Cardiac septum (tissue), 1 donor: Measurements from ENCODE around the gene EDC3. TPM values are rescaled to one million over a fixed set of nuclear protein-coding genes. Genes with fewer than 3 reads are reported as not detected.
"Not testable (repeated sequence)": the region's sequence is repeated elsewhere in the genome, so short reads cannot be mapped to it uniquely, and the experiment has no call there.

Experiments
- DNase-seq: peaks from one replicate; pipeline ENCODE4 v3.0.0-alpha.2; 2020; ENCODE audit warnings: low spot score
- intact Hi-C: fragments of 100-400 bp; cut with DNase I; formaldehyde crosslinking; loops from one replicate; pipeline ENCODE4 v1.14.0; 2022
- total RNA-seq: library from RNA; stranded (reverse); fragmentation: NEBNext Ultra II Directional; extraction: Animal tissue kit (Norgen Biotek cat#: 25700); gene quantifications from one replicate; pipeline ENCODE4 v1.2.1, GENCODE V29; 2021
- donor health status: DM: no; HTN: no; CAD: no.

Gene EDC3
- total RNA-seq, 1 donor from 2014 or later = 17.8 TPM

DNA sequence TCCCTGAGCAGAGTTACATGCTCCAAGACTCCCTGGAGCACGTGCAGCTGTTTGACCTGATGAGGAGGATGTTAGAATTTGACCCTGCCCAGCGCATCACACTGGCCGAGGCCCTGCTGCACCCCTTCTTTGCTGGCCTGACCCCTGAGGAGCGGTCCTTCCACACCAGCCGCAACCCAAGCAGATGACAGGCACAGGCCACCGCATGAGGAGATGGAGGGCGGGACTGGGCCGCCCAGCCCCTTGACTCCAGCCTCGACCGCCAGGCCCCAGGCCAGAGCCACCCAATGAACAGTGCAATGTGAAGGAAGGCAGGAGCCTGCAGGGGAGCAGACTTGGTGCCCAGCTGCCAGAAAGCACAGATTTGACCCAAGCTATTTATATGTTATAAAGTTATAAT, 66.1 kb downstream of the EDC3 start:
- DNase-seq = not testable (repeated sequence)
- intact Hi-C loops = loop anchor here (2.0 kb wide), 1 partner anchor 255 kb away; no protein-coding TSS in a partner anchor

- DNase-seq = no peak
- intact Hi-C loops = no loop called here
Measured at GRCh38 chr15:74628949-74629348, 66.9 kb downstream of the EDC3 start.

DNA sequence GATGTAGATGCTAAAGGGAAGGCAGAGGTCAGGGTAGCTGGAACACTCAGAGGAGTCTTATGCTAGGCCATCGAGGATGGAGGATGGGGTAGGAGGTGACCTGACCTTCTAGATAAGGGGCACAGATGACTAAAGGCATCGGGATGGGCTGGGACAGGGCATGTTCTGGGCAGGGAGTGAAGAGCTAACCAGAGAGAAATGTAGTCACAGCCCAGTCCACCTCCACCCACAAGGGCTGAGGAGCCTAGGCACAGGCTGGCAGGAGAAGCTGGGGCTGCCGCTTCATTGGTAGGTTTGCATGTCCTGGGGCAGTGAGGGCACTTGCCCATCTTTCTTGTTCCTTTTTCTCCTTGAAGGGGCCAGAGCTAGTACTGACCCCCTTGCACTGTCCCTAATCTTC, 67.6 kb downstream of the EDC3 start:
- DNase-seq = no peak

GRCh38 chr15:74627766-74628165, 68.1 kb downstream of the EDC3 start:
- intact Hi-C loops = no loop called here
- DNase-seq = no peak

More for the DNA sequence above, 67.6 kb downstream of the EDC3 start:
- intact Hi-C loops = no loop called here

GRCh38 chr15:74626752-74627692, 68.8 kb downstream of the EDC3 start:
- intact Hi-C loops = no loop called here
- no peak for DNase-seq

DNA sequence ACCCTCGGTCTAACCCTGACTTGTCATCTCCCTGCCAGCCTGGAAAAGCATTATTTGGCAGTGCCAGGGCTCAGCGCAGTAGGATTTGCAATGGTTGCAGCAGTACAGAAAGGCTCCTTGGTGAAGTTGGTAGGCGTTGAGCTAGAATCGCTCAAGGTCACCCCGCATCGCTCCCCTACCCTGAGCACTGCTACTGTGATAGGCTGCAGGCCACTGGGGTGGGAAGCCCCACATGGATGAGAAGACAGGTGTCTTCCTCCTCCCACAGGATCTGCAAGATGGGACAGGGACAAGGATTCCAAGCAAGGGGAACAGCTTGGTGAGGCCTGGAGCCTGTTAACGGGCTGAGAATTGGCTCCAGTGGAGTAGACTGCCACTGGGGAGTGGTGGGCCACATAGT, 69.5 kb downstream of the EDC3 start:
- no peak for DNase-seq
- intact Hi-C loops = no loop called here

DNA sequence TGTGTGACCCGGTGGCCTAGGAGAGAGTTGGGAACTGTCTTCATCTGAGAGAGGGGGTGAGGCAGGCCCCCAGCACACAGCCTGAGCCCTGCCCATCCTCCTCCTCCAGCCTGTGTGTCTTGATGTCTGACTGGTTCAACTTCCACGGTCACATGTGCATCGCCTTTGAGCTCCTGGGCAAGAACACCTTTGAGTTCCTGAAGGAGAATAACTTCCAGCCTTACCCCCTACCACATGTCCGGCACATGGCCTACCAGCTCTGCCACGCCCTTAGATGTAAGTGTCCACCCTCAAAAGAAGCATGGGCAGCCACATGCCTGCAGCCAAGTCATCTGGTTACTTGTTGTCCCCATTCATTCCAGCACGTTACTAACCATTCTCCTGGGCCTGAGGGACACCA, 70.1 kb downstream of the EDC3 start:
- intact Hi-C loops = no loop called here

DNA sequence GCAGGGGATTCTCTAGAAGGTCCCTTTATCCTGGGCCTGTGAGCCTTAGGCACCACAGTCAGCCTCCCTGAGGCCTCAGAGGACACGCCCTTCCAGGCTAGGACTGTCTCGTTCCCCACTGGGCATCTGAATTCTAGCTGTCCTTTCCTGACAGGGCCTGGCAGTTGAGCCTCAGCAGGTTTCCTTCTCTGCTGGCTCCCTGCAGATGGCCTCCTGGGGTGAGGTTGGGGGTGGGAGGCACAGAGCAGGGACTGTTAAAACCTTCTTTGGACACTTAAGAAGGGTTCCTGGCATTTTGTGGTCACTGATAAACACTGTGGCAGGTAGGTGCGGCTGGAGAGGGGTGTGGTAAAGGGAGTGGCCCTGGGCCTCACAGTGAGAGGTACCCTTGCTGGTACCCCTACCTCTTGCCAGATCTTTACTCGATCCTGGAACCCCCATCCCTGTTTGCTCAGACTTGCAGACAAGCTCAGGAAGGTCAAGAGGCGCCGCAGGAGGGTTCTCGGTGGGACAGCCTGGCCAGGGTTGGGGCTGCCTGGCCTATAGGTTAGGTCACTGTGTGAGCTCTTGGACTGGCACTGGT, 71.7 kb downstream of the EDC3 start:
- intact Hi-C loops = no loop called here
- DNase-seq = no peak

More for the DNA sequence above, 70.1 kb downstream of the EDC3 start:
- DNase-seq = no peak

- intact Hi-C loops = no loop called here
Measured at GRCh38 chr15:74622758-74623157, 73.1 kb downstream of the EDC3 start.

GRCh38 chr15:74621936-74622335, 73.9 kb downstream of the EDC3 start:
- intact Hi-C loops = no loop called here
- DNase-seq = no peak

More at GRCh38 chr15:74622758-74623157, 73.1 kb downstream of the EDC3 start:
- no peak for DNase-seq

DNA sequence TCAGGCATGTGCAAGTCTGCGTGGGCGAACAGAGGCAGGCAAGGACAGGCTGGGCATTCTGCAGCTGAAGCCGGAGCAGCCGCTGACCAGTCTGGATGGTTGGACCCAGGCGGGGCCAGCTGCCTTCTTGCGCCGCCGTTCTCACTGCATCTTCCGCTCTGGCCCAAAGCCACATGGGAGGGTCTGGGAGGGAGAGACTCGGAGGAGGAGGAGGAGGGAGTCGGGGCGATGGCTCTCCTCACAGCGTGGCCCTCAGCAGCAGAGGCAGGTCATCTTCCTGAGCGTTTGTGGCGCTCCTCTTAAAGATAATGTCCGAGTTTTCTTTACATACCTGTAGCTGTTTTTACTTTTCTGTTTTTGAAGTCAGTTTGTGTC, 74.3 kb downstream of the EDC3 start:
- DNase-seq = no peak
- intact Hi-C loops = no loop called here

- intact Hi-C loops = no loop called here
- DNase-seq = no peak
Measured at GRCh38 chr15:74620636-74621545, 74.9 kb downstream of the EDC3 start.

- no peak for DNase-seq
- intact Hi-C loops = no loop called here
Measured at GRCh38 chr15:74619916-74620635, 75.7 kb downstream of the EDC3 start.

DNA sequence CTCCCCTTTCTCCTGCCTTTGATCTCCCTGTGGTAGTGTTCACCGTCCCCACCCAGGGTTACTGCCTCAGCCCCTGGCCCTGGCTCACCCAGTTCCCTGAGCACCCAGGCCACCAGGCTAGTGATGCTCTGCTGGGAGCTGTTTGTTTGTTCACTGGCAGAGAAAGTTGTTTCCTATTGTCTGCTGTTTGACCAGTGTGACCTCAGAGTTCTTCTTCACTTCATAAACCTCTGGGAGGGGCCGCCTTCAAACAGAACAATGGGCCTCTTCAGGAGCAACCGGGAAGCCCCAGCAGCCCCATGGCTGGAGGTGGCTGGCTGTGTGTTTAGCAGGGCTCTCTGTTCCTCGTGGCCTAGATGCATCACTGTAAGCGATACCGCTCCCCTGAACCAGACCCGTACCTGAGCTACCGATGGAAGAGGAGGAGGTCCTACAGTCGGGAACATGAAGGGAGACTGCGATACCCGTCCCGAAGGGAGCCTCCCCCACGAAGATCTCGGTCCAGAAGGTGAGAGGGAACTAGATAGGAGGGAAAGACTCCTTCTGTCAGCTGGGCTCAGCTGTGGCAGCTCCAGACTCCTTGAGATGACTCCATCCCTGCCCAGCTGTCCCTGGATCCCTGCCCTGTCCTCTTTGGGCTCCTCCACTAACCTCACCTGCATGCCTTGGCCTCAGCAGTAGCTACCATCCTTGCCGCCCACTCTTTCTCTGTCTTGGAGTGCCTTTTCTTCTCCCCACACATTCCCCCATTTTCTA, 76.8 kb downstream of the EDC3 start:
- DNase-seq = no peak
- intact Hi-C loops = no loop called here

GRCh38 chr15:74616996-74617395, 78.8 kb downstream of the EDC3 start:
- no peak for DNase-seq
- intact Hi-C loops = no loop called here

DNA sequence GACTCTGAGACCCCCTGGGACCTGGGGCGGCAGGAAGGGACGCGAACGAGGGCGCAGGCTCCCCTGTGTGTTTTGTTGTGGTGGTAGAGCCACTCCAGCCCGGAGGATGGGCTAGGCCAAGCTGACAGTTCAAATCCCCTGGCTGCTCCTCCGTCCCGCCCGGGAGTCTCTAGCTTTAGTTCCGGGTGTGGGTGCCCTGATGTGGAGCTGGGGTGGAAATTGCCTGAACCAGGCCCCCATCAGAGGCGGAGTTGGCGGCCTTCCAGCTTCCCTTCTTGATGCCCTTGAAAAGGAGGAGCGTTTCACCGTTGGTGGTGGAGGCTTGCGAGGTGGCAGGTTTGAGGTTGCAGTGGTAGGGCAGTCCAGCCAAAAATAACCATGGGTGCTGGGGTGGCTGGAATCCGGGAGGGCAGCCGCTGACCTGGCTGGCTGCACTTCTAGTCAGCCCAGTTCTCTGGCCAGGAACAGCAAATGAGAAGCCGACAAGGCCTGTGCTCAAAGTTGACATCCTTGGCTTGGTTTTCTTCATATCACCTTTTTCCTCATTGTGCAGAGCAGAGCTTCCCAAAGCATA, 79.4 kb downstream of the EDC3 start:
- intact Hi-C loops = no loop called here
- peak; percentile 88 for DNase-seq

DNA sequence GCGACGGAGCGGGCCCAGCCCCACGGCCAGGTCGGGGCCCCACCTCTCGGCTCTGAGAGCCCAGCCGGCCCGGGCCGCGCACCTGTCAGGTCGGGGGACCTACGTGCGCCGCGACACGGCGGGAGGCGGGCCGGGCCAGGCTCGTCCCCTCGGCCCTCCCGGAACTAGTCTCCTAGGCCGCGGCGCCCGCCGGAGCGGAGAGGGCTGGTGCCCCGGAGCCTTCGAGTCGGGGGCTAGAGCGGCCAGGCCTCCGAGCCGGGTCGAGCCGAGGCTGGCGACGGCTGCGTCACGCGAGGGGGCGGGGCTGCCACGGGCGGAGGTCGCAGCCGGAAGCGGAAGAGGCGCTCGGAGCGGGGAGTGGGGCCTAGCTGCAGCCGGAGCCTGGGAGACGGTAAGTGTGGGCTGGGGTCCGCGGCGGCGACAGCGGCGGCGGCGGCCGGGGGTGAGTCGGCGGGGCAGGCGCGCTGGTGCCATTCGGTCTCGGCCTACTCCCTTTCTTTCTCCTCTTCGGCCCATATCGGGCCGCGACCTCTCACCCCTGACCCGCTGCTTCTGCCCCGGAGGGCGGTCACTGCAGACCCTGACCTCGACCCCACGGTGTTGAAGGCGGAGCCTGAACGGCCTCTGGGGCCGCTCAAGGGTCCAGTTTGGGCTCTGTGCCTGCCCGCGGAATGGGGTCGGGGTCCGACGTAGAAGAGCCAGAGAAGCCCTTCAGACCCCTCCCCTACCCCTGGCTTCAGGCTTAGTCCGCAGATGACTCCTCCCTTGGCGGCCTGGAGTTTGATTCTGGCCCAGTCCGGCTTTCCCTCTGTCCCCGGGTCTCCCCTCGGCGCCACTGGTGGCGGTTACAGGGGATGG, 80.1 kb downstream of the EDC3 start, which contains the start of gene CLK3:
TSS of gene CLK3 (plus strand) at position 329 of the 858 bp plus-strand sequence. CDS start 3,361 bp downstream, outside the sequence.
- DNase-seq = peak; percentile 97
- intact Hi-C loops = loop anchor here (2.0 kb wide), 2 partner anchors 75 to 155 kb away; partner anchors contain the start of genes ARID3B and UBL7
